GM19324 (cell line): ENCODE results near the gene TMEM184A.

Source experiments
- ATAC-seq: cut with Tn5 transposase; IDR thresholded peaks from one replicate; pipeline ENCODE4 v1.9.1; 2021; ENCODE audit warnings: mild to moderate bottlenecking, moderate library complexity; ENCODE audit not compliant: unreplicated experiment, low FRiP score

TMEM184A gene

DNA sequence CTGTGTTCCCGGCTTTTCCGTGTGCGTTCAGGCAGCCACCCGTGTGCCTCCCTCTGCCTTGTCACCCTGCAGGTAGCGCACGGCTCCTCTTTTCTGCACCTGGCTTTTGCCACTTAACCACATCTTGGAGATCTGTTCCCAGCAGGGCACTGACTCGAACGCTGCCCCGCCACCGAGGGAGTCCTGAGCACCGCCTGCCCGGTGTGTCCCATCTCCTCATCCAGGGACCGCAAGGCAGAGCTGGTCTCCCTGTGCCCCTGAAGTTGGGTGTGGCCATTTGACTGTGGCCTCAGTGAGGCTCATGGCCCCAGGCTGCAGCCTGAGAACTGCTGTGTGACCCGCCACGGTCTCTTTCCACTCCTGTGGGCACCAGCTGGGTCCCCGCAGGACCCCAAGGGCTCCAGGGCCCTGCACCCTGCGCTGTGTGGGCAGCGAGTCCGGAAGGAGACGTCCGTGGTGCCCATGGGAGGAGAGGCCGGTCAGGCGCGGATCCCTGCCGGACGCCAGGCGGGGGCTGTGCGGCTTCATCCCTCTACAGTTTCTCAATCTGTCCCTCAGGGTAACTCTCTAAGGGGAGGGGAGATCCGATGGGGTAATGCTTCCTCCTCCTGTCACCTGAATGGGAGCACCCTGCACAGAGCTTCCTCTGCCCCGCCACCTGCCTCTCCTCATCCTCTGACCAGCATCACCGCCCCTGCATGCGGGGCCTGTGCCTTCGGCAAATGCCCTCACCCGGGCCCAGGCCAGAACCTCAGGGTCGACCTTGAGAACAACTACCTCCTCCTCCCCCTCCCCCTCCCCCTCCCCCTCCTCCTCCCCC is 50.1 kb downstream of the TMEM184A start:
- no peak for ATAC-seq

DNA sequence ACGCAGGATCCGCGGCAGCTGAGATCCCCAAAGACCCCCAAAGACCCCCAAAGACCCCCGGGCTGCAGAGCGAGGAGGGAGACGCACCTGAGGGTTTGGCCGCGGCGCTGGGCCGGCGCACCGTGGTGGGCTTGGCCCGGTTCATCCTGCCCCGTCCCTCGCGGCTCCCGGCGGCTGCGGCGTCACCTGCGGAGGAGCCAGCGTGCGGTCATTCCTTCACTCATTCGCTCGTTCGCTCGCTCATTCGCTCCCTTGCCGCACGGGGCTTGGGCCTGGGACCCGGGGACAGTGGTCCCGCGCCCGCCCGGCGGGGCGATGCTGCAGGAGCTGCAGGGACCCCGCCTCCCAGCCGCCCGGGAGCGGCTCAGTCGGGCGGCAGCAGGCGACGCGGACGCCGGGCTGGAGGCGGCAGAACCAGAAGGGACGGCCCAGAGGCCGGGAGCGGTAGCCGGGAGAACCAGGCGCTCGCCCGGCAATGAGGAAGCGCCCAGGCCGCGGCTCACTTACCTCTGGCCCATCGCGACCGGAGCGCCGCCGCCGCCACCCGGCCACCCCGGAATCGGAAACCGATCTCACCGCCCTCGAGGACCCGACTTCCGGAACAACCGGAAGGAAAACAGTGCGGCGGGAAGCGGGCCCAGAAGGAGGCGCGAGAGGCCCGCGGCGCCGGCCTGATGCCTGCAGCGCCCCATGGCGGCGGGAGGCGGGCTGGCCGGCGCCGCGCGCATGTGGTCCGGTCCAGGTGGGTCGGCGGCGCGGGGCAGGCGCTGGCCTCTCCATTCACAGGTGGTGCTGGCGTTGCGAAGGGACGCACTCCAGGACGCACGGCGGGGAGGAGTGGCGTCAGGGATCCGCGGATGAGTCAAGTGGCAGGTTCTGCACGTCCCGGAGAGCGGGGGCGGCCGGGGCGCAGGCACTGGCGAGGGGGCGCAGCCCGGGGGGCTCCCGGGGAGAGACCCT is 51.9 kb downstream of the TMEM184A start, which contains the start of gene INTS1:
INTS1 (minus strand) TSS at position 574 of the 960 bp plus-strand sequence; CDS start at position 145, 429 bp downstream.
- peak; percentile 94 for ATAC-seq

DNA sequence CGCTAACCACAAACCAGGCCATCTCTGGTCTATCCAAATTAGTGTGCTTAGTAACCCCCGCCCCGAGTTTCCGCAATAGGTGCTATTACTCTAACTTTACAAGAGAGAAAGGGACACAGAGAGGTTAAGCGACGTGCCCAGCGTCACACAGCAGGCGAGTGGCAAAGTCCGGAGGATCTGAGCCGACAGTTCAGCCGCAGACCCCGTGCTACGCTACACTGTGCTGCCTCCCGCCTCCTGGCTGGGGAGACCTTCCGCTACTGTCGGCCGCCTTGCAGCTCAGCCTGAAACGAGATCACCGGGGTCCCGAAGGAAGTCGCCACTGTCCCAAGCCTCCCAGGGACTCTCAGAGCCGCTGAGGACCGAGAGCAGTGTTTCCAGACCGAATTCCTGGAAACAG is 52.6 kb downstream of the TMEM184A start:
- no peak for ATAC-seq

DNA sequence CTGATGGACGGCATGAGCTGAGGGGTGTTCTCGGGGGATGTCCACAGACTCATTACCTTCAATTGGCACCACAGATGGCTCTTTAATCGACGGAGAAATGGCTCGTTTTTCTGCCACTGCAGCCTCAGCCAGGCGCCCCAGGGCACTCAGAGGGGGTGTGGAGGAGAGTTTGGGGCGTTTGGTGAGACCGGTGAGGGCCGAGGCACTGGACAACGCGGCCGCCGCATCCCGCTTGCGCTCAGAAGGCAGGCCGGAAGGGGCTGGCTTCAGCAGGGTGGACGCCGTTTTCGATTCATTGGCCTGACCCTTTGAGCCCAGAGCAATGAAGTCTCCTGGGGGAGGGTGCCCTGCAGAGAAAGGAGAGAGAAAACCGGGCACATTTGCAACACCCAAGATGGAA is 53.2 kb downstream of the TMEM184A start:
- no peak for ATAC-seq

DNA sequence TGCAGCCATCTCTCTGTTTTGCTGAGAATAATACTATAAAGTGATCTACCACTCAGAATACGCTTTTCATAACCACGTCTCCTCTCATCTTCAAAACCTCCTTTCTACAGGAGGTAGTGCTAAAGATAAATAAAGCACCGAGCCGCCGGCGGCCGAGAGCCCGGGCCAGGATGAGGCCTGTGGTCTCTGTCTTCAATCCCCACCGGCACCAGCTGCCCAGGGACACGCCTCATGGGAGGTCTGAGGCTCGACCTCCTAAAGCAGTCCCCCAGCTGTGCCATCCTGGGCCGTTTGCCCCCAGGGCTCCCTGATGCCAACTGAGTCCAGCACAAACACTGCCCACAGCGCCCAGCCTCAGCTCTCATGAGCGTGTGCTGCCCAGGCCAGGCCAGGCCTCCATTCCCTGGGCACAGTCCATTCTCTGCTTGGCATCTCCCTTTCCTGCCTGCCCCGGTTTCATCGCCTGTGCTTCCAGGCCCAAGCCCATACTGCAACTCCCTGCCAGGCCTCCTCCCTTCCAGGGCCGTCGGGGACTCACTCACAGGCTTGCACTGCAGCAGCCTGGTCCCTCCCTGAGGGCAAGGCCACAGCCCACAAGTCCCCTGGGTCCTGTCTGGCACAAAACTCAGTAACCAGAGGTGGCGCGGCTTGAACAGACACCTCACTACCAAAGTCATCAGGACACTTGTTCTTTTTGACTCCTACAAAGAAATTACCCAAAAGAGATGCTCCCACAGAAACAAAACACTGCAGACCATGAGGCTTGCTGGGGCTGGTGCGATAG is 54.3 kb downstream of the TMEM184A start:
- ATAC-seq = no peak

DNA sequence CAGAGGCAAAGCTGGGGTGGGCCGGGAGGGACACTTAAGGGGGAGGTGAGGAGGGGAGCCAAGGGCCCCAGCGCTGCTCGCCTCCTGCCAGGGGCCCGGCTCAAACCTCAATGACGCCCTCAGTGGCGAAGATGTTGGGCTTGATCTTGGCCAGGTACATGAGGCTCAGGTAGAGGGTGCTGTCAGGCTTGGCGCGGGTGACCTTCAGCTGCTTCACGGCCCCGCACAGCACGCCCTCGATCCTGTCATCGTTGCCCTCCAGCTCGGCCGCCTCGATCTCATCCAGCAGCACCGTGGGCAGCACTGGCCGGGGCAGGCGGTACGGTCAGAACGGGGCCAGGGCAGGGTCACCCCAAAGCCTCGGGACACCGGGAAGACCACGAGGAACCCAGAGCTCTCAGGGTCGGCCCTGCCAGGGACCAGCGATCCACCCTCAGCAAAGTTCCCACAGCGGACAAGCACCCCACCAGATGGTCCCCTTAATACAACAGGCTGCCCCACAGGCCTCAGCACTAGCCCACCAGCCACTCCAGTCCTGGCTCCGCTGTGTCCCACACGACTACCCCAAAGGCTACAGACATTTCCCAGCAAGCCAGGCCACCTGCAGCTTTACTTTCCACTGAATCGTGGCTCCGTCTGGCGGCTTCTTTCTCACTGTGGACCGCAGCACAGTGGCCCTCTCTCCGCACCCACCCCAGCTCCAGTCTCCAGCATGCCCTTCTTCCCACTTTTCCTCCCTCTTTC is 55.8 kb downstream of the TMEM184A start:
- no peak for ATAC-seq

DNA sequence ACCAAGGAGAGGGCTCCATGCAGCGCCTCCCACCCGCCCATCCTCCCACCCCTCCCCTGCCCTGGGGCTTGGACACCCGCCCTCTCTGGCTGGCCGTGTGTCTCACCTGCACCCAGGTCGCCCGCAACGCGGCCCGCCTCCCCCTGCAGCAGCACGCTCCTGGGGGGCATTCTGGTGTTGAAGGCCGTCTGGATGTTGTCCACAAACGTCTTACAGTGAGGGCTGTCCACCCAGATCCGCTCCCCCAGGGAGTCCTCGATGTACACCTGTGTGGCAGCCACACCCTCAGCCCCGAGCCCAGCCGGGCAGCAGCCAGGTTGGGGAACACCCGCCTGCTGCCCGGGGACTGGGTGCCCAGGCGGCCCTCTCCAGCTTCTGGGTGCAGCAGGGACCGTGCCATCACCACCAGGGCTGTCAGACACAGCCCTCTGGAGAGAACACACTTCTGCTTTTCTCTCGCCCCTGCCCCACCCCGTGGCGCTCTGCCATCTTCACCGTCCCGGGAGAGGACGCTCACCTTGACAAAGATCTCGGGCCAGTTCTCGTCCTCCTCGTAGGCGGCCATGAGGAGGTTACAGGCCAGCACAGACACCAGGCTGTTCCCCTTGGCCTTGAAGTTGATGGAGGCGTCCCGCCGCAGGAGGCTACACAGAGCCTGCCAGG is 56.5 kb downstream of the TMEM184A start:
- no peak for ATAC-seq

DNA sequence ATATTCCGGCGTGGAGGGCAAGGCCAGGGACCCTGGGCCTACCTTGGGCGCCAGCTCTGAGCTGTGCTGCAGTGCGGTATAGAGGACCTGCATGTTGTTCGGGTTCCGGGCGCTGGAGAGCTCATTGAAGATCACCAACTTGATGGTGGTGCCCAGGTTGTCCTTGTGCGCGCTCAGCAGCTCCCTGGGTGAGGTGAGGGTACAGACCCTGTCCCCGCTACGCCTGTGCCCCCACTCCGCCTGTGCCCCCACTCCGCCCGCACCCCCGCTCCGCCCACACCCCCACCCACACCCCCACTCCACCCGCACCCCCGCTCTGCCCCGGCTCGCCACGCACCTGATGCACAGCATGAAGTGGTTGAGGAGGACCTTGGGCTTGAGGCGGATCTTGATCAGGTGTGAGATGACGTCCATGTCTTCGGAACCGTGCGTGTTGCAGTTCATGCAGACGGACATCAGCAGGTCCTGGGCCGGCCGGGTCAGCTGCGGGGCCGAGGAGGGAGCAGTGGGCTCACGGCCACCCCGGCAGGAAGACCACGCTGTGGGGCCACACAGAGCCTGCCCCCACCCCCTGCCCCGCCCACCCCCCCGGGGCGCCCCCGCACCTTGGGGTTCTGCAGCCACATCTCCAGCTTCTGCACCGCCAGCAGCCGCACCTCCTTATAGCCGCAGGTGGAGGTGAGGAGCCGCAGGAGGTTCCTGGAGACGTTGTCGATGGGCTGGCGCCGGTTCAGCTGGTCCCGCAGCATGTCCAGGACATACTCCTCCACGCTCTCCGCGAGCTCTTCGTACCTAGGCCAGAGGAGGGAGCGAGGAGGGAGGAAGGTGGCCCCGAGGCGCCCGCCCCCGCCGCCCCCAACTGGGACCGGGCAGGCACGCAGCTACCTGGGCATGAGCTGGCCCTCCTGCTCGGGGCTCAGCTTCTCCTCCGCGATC is 57.4 kb downstream of the TMEM184A start:
- ATAC-seq = no peak

DNA sequence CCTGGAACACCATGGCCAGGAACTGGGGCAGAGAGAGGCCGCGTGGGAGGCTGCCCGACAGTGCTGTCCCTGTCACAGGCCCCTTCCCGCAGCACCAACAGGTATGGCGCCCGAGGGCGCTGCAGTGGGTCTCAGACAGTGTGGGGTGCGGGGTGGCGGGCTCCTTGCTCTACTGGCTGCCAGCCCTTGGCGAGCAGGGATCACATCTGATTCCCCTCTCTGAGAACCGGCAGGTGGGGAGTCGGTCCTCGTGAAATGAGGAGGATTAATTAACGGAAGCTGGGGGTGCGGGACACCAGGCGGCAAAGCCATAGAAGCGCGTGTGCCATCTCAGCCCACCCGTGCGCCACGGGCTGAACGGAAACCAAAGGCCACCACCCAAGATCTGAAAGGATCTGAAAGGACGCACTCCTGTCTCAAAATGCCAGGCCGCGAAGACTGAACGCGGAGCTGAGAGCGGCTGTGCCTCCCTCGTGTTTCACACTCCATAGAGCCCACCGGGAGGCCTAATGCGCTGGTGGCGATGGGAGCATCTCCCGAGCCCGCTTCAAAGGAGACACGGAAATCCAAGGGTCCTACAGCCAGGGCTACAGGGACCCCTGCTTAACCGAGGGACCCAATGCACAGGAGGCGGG is 58.6 kb downstream of the TMEM184A start:
- no peak for ATAC-seq

DNA sequence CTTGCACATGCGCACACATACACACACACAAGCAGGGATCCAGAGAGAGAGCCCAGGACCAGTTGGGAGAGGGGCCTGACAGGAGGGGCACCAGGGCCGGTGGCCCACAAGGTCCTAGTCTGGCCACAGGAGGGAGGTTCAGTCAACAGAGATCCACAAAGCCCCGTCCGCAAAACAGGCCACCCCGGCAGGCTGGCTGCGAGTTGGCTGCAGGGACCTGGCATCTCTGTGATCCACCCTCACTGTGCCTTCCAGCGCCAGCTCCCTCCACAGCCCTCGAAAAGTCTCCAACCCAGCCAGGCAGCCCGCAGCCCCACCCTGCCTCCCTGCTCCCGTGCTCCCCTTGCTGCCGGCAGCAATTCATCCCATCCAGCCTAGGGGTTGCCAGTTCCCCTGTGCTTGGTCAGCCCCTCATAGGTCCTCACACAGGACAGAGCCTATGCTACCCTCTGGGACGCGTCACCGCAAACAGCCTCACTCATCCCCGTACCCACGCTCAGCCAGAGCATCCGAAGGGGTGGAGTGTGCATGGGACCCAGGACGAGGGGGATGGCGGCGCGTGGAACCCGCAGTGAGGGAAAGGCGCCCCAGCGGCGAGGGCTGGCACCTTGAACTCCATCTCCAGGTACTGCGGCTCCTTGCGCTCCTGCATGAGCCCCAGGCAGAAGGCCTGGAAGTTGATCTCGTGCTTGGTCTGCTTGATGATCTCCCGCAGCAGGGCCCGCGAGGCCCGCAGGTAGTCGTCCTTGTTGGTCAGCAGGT is 59.3 kb downstream of the TMEM184A start:
- ATAC-seq = no peak

DNA sequence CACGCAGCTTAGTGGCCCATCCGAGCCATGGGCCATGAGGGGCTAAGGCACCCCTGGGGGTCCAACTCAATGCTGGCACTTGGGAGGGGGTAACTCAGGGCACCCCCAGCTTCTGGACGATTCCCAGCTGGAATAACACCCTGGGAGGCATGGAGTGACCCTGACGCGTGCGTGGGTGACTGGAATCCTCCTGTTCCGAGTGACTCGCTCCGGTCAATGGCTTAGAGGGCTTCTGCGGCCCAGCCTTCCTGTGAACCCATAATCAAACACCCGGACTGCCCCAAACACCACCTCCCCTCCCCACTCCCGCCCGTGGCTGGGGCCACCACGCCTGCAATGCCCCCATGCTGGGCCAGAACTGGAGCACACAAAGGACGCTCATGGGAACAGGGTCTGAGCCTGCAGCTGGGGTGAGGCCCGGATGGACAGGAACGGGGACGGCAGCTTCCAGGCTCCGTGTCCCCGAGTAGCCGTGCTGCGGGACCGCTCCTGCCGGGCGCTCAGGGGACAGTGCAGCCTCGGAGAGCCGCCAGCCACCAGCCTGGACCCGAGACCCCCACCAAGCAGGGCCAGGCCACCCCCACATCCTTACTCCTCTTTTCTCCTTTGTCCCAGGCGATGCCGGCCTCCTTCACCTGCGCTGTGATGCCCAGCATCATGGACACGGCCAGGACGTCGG is 60.3 kb downstream of the TMEM184A start:
- ATAC-seq = no peak

DNA sequence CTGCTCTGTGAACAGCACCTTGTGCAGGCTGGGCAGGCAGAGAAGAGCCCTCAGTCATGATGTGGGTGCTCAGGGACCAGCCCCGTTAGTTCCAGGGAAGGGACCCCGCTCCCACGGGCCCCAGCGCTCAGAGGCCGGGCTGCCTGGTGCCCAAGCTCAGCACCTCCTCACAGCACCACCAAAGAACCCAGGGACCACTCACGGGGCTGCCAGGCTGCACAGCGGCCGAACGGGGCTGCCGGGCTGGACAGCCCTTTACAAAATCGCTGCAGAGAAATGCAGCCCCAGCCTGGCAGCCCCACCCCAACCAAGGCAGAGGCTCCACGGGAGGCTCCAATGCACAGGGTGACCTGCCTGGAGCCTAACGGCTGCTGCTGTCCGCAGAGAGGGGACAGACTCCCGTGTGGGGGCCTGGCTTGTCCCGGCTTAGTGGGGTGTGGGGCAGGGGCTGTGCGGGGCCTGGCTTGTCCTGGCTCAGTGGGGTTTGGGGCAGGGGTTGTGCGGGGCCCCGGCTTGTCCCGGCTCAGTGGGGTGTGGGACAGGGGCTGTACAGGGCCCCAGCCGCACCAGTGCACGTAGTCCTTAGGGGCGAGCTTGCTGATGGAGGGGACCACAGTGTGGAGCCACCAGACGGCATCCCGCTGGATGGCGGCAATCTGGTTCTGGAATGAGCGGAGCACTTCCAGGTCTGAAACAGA is 61.0 kb downstream of the TMEM184A start:
- no peak for ATAC-seq

DNA sequence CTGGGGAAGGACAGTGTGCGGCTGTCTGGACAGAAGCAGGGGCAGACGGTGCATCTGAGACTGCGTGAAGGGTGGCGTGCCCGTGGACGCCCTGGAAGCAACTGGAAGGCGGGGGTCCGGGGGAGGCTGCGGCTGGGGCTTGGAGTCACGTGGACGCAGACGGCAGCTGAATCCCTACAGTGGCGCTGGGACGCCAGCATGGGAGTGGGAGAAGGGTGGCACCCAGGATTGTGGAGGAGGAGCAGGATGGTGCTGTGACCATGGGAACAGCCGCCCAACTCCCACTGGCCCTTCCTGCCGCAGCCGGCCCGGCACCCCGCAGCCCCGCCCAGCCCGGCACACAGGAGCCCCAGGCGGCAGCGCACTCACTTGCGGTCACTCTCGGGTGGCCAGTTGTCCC is 61.6 kb downstream of the TMEM184A start:
- no peak for ATAC-seq

DNA sequence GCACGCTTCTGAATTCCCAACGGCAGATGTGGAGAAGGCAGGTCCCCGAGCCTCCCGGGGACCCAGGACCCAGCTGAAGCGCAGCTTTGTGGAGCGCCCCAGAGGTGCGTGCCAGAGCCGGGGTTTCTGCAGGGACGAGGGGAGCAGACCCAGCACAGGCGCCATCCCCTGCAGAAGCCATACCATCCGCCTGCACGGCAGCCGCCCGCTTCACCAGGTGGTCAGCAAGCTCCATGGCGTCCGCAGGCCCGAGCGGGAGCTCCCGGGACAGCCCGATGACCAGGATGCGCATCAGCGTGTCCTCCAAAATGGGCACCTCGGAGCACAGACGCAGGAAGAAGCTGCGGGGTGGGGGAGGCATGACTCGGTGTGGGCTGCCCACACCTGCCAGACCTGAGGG is 62.4 kb downstream of the TMEM184A start:
- ATAC-seq = no peak

DNA sequence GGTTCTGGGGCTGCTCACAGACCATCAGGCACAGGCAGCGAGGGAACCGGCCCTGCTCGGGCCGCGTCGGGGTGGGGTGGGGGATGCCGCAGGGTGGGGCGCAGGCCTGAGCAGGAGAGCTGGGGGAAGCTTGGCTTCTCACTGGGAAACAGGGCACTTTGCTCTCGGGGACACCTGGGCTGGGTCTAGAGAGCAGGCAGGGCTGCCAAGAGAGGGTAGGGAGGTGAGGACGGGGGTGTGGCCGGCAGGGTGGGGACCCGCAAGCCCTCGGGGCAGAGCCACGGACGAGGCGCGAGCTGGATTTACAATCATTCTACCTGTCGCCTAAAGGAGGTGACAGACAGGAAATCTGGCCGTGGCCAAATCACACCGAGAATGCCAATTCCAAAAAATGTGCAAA is 62.9 kb downstream of the TMEM184A start:
- no peak for ATAC-seq

DNA sequence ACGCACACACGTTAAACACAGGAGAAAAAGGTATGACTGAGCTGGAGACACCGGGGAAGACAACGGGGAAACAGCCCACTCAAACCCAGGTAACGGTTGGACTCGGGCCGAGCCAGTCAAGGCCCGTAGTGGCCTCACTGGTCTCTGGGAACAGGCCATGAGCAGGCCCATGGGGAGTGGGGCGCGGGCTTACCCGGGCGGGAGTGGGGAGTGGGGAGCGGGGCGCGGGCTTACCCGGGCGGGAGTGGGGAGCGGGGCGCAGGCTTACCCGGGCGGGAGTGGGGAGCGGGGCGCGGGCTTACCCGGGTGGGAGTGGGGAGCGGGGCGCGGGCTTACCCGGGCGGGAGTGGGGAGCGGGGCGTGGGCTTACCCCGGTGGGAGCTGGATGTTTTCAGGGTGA is 63.4 kb downstream of the TMEM184A start:
- no peak for ATAC-seq
